ENCODE data around the gene KIRREL2.

GRCh38 chr19:35828692-35829301 lies 27.9 kb upstream of the KIRREL2 start:
- no peak for TF ChIP-seq CTCF (IDR thresholded peaks at IDR 0.05; ENCODE audit: low read depth, low read length)
- no peak for TF ChIP-seq EZH2phosphoT487 (IDR thresholded peaks at IDR 0.05; ENCODE audit: low read depth)
